Ishikawa (cell line): ENCODE measurements around the gene MESP2.

Experiments used
- CEBPB ChIP-seq: IDR thresholded peaks from 2 replicates; pipeline ENCODE4 v1.6.1; 2012
- CREB1 ChIP-seq: IDR thresholded peaks from 2 replicates; pipeline ENCODE4 v1.6.1; 2012; ENCODE audit warnings: low read depth
- EGR1 ChIP-seq: IDR thresholded peaks from 2 replicates; pipeline ENCODE4 v1.6.1; 2012
- EP300 ChIP-seq: IDR thresholded peaks from 2 replicates; pipeline ENCODE4 v1.6.1; 2012; ENCODE audit warnings: borderline replicate concordance
- FOXM1 ChIP-seq: IDR thresholded peaks from 2 replicates; pipeline ENCODE4 v1.6.1; 2012; ENCODE audit warnings: low read depth, borderline replicate concordance
- MAX ChIP-seq: IDR thresholded peaks from 2 replicates; pipeline ENCODE4 v1.6.1; 2012
- RAD21 ChIP-seq: IDR thresholded peaks from 2 replicates; pipeline ENCODE4 v1.6.1; 2012; ENCODE audit warnings: low read depth
- REST ChIP-seq: IDR thresholded peaks from 2 replicates; pipeline ENCODE4 v1.6.1; 2012; ENCODE audit warnings: low read depth, mild to moderate bottlenecking
- TAF1 ChIP-seq: IDR thresholded peaks from 2 replicates; pipeline ENCODE4 v1.6.1; 2012; ENCODE audit warnings: low read depth, mild to moderate bottlenecking
- TCF12 ChIP-seq: IDR thresholded peaks from 2 replicates; pipeline ENCODE4 v1.6.1; 2012; ENCODE audit warnings: low read depth
- YY1 ChIP-seq: IDR thresholded peaks from 2 replicates; pipeline ENCODE4 v1.6.1; 2012; ENCODE audit warnings: low read depth
- ZBTB7A ChIP-seq: IDR thresholded peaks from 2 replicates; pipeline ENCODE4 v1.6.1; 2012; ENCODE audit warnings: low read depth

DNA sequence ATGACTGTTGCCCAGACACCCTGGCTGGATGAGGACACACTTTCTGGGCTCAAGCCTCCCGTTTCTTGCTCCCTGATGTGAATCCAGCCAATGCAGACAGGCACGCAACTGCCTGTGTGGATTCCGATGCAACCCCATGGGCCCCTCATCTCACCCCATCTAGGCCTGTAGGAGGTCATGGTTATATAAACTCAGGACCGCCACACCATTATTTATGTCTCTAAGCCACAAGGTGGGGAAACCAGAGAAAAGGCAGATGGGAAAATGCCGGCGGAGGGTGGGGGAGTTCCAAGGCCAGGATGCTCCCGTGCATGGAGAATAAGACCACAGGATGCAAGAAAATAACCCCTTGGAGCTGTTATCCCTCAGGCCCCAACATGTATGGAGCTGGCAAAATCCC is 27.1 kb upstream of the MESP2 start:
- no peak for TF ChIP-seq FOXM1
- TF ChIP-seq TAF1, result no peak
- no peak for TF ChIP-seq REST
- TF ChIP-seq RAD21, result no peak
- TF ChIP-seq ZBTB7A, result no peak
- TF ChIP-seq EP300, result no peak
- no peak for TF ChIP-seq TCF12
- no peak for TF ChIP-seq CREB1
- no peak for TF ChIP-seq CEBPB
- TF ChIP-seq MAX, result no peak
- TF ChIP-seq EGR1, result no peak
- no peak for TF ChIP-seq YY1
